ENCODE data around the gene COA7.

The COA7 gene

DNA sequence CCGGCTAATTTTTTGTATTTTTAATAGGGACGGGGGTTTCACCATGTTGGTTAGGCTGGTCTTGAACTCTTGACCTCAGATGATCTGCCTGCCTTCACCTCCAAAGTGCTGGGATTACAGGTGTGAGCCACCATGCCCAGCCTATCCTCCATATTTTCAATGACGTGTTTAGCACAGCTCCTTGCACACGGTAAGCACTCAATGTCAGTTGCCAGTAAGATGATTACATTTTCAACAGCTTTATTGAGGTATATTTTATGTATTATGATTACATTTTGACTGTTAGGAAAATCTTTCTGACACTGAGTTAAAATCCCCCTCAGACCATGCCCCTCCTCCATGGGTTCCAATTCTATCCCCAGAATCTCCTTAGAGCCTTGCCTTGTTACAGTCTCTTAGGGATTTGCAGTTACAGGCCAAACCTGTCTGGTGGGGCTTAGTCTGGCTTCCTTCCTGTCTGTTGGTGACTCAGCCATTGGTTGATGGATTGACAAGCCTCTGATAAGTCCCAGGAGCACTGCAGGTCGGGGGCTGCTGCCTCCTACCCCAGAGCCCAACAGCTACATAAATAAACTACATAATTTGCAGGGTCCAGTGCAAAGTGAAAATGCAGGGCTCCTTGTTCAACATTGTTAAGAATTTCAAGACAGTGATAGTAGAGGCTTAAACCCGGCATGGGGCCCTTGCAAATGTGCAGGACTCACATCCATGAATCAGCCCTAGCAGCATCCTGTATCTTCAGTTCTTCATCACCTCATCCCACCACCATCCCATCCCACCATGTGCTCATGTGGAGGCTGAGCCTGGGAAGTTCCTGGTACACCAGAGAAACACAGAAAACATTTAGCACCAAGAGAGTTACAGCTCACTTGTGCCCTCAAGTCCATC lies 23.4 kb downstream of the COA7 start:
- DNase-seq (ENCODE audit: low spot score) = no peak
- TF ChIP-seq, protein P1, sequence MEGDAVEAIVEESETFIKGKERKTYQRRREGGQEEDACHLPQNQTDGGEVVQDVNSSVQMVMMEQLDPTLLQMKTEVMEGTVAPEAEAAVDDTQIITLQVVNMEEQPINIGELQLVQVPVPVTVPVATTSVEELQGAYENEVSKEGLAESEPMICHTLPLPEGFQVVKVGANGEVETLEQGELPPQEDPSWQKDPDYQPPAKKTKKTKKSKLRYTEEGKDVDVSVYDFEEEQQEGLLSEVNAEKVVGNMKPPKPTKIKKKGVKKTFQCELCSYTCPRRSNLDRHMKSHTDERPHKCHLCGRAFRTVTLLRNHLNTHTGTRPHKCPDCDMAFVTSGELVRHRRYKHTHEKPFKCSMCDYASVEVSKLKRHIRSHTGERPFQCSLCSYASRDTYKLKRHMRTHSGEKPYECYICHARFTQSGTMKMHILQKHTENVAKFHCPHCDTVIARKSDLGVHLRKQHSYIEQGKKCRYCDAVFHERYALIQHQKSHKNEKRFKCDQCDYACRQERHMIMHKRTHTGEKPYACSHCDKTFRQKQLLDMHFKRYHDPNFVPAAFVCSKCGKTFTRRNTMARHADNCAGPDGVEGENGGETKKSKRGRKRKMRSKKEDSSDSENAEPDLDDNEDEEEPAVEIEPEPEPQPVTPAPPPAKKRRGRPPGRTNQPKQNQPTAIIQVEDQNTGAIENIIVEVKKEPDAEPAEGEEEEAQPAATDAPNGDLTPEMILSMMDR (IDR thresholded peaks at IDR 0.05; ENCODE audit: extremely low read depth, missing control alignments) = no peak

DNA sequence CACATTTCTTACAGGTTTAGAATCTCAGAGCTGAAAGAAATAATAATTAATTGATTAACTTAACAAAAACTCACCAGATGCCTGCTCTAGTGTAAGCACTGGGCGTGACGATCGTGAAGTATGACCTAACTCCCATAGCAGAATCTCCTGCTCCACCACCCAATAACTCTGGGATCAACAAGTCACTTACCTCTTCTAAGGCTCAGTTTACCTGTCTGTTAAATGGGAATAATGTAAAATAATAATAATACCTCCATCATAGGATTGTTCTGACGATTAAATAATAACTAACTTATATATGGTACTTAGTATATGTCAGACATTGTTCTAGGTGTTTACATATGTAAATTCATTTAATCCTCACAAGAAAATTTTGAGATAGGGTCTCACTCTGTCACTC lies 24.6 kb downstream of the COA7 start:
- DNase-seq (ENCODE audit: low spot score) = no peak
- TF ChIP-seq, protein P1 (IDR thresholded peaks at IDR 0.05; ENCODE audit: extremely low read depth, missing control alignments) = no peak

DNA sequence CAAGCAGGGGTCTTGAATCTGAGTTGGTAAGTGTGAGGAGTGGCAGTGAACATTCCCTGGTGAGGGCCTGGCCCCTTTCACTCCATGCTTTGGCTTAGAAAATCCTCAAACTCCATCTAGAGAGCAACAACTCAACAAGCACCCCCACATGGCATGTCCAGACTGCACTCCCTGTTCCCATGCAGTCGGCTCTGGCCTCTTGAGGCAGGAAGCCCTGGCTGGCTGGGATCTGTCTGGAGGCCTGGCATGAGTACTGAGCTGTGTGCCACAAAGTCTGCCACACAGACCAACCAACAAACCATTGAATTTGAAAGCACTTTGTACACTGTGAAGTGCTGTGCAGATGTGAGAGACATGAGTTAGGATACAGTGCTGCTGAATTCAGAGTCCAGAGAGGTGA lies 25.2 kb downstream of the COA7 start:
- TF ChIP-seq, protein P1 (IDR thresholded peaks at IDR 0.05; ENCODE audit: extremely low read depth, missing control alignments) = no peak
- no peak for DNase-seq (ENCODE audit: low spot score)

DNA sequence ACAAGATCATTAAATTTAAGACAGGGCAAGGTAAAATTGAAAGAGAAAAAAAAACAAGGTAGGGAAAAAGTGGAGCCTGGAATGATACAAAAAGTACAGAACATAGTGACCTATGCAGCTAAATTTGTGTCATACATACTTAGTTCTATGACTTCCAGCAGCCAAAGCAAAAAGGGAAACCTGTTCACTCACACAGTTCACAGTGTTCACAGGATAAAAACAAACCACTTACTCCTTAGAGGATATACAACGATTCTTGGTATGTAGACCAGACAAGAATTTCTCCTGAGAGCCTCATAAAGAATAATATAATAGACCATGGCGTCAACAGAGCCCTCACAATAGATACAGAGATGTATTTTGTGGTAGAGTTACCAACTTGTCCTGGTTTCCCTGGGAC lies 27.5 kb downstream of the COA7 start:
- DNase-seq (ENCODE audit: low spot score) = no peak
- TF ChIP-seq, protein P1 (IDR thresholded peaks at IDR 0.05; ENCODE audit: extremely low read depth, missing control alignments) = no peak

GRCh38 chr1:52669696-52670095 lies 28.5 kb downstream of the COA7 start:
- TF ChIP-seq, protein P1 (IDR thresholded peaks at IDR 0.05; ENCODE audit: extremely low read depth, missing control alignments) = no peak
- DNase-seq (ENCODE audit: low spot score) = no peak

GRCh38 chr1:52668711-52669110 lies 29.4 kb downstream of the COA7 start:
- no peak for DNase-seq (ENCODE audit: low spot score)
- TF ChIP-seq, protein P1 (IDR thresholded peaks at IDR 0.05; ENCODE audit: extremely low read depth, missing control alignments) = no peak

DNA sequence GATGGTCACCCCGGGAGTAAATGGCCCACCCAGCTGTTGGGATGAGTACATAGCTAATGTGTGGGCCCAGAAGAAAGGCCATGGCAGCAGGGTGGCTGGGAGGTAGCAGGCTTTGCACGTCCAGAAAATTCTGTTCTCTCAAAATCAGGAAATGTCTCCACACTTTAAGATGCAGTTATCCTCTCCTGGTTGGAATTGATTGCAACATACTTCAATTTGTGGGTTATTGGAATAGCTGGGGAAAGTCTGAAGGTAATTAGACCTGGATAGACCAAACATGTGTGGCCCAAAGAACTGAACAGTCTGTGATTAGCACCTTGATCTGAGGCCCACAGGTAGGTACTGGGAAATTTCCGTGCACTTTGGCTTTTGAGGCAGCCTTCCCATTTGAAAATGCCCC lies 30.2 kb downstream of the COA7 start:
- TF ChIP-seq, protein P1 (IDR thresholded peaks at IDR 0.05; ENCODE audit: extremely low read depth, missing control alignments) = no peak
- DNase-seq (ENCODE audit: low spot score) = no peak
